ENCODE measurements around the gene TUT4.

GRCh38 chr1:52444463-52444862 lies 108.4 kb downstream of the TUT4 start:
- no peak for TF ChIP-seq CTCF (IDR thresholded peaks at IDR 0.05; ENCODE audit: insufficient read depth, low read length, poor library complexity, severe bottlenecking)
- no peak for TF ChIP-seq EZH2phosphoT487 (conservative IDR thresholded peaks at IDR 0.05; ENCODE audit: low read length)

Measured in SU-DHL-6 (cell line).